OCI-LY1 (cell line): ENCODE data around the gene KCNK16.

Source experiments
- H2AFZ ChIP-seq: fragments of 200-600 bp; sonication (generic), shearing (Covaris generic); 2 replicates; pipeline ENCODE4 v1.6.0; 2014; ENCODE audit warnings: antibody characterized with exemption, mild to moderate bottlenecking, low read length
- H3F3A ChIP-seq: fragments of 200-600 bp; sonication (generic), shearing (Covaris generic); 2 replicates; pipeline ENCODE4 v1.6.0; 2014; ENCODE audit warnings: mild to moderate bottlenecking, antibody characterized with exemption, low read length, moderate library complexity; ENCODE audit not compliant: insufficient read depth
- H3K27ac ChIP-seq: fragments of 200-600 bp; sonication (generic); 2 replicates; pipeline ENCODE4 v1.5.1; 2014; ENCODE audit warnings: low read length, mixed run types, mild to moderate bottlenecking, low read depth; ENCODE audit not compliant: poor library complexity, severe bottlenecking
- H3K27me3 ChIP-seq: fragments of 200-600 bp; sonication (generic); 2 replicates; pipeline ENCODE4 v1.6.0; 2014; ENCODE audit warnings: antibody characterized with exemption, mild to moderate bottlenecking, low read length, moderate library complexity; ENCODE audit not compliant: insufficient read depth
- H3K36me3 ChIP-seq: fragments of 200-600 bp; sonication (generic); 2 replicates; pipeline ENCODE4 v1.6.1; 2014; ENCODE audit warnings: mild to moderate bottlenecking, antibody characterized with exemption, low read length, moderate library complexity, mixed read lengths; ENCODE audit not compliant: insufficient read depth
- H3K4me1 ChIP-seq: fragments of 200-600 bp; sonication (generic); 2 replicates; pipeline ENCODE4 v1.5.1; 2014; ENCODE audit warnings: mild to moderate bottlenecking, low read length, moderate library complexity; ENCODE audit not compliant: insufficient read depth, severe bottlenecking
- H3K4me2 ChIP-seq: fragments of 200-600 bp; sonication (generic), shearing (Covaris generic); 2 replicates; pipeline ENCODE4 v1.6.1; 2014; ENCODE audit warnings: low read length
- H3K4me3 ChIP-seq: fragments of 200-600 bp; sonication (generic); 2 replicates; pipeline ENCODE4 v1.5.1; 2014; ENCODE audit warnings: low read length, low read depth, mild to moderate bottlenecking, mixed read lengths; ENCODE audit not compliant: poor library complexity, severe bottlenecking
- H3K79me2 ChIP-seq: fragments of 200-600 bp; shearing (Covaris generic); 2 replicates; pipeline ENCODE4 v1.6.1; 2016; ENCODE audit warnings: mixed run types, low read length, mixed read lengths; ENCODE audit not compliant: insufficient read depth
- H3K9ac ChIP-seq: fragments of 200-600 bp; sonication (generic), shearing (Covaris generic); 2 replicates; pipeline ENCODE4 v1.6.1; 2014; ENCODE audit warnings: mild to moderate bottlenecking, low read length, mixed read lengths
- H3K9me2 ChIP-seq: fragments of 200-600 bp; sonication (generic), shearing (Covaris generic); 2 replicates; pipeline ENCODE4 v1.6.1; 2014; ENCODE audit warnings: low read depth, mild to moderate bottlenecking, low read length, mixed read lengths
- H3K9me3 ChIP-seq: fragments of 200-600 bp; shearing (Covaris generic); 2 replicates; pipeline ENCODE4 v1.6.1; 2014; ENCODE audit warnings: low read length, mixed read lengths
- H4K20me1 ChIP-seq: fragments of 200-600 bp; sonication (generic), shearing (Covaris generic); 2 replicates; pipeline ENCODE4 v1.6.0; 2016; ENCODE audit warnings: mild to moderate bottlenecking, low read length; ENCODE audit not compliant: insufficient read depth
- CTCF ChIP-seq: fragments of 200-600 bp; sonication (generic), shearing (Covaris generic); IDR thresholded peaks from 2 replicates; pipeline ENCODE4 v1.5.1; 2017; ENCODE audit warnings: mild to moderate bottlenecking, antibody characterized with exemption, low read length, moderate library complexity, mixed read lengths
- EZH2 ChIP-seq: fragments of 200-600 bp; sonication (generic), shearing (Covaris generic); IDR thresholded peaks from 2 replicates; pipeline ENCODE4 v1.8.0; 2017; ENCODE audit warnings: borderline replicate concordance, mixed run types, mild to moderate bottlenecking, antibody characterized with exemption, low read length, moderate library complexity, mixed read lengths

The KCNK16 gene

DNA sequence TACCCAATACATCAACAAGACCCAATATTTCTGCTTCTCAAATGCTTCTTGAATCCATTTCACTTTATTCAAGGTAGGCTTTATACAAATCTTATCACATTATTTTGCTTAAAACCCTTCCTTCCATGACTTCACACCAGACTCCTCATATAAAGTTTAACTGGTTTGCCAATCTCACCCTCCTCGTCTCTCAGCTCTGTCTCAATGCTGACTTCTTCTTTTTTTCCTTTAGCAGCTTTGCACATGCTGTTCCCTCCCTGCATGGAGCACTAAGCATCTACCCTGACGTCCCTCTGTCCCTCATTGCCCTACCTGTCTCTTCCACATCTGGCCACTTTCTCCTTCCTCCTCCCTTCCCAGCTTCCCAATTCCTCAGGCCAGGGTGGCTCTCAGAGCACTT, 39.7 kb downstream of the KCNK16 start:
- no peak overlapping the region for H3K9ac ChIP-seq
- H3K79me2 ChIP-seq = no peaks in the 10 kb centered on the region
- no peak overlapping the region for H3K4me2 ChIP-seq
- no peak overlapping the region for H3K27ac ChIP-seq
- H3K9me2 ChIP-seq = no peaks in the 10 kb centered on the region
- H2AFZ ChIP-seq = no peak overlapping the region
- H3K36me3 ChIP-seq = no peaks in the 10 kb centered on the region
- H3K9me3 ChIP-seq = no peaks in the 10 kb centered on the region
- no peaks in the 10 kb centered on the region for H3K27me3 ChIP-seq
- no peaks in the 10 kb centered on the region for H4K20me1 ChIP-seq
- no peaks in the 10 kb centered on the region for H3F3A ChIP-seq
- H3K4me3 ChIP-seq = no peak overlapping the region
- H3K4me1 ChIP-seq = no peaks in the 10 kb centered on the region
- TF ChIP-seq EZH2 (no peak), CTCF (no peak)

- Histone ChIP-seq H3K27ac (no peak overlapping the region), H3K27me3 (no peaks in the 10 kb centered on the region), H3K4me1 (no peaks in the 10 kb centered on the region), H2AFZ (no peak overlapping the region), H3K9ac (no peak overlapping the region), H3K9me2 (no peaks in the 10 kb centered on the region), H3K4me2 (no peak overlapping the region), H3K79me2 (no peaks in the 10 kb centered on the region), H3F3A (no peaks in the 10 kb centered on the region), H3K9me3 (no peaks in the 10 kb centered on the region), H3K36me3 (no peaks in the 10 kb centered on the region), H3K4me3 (no peak overlapping the region), H4K20me1 (no peaks in the 10 kb centered on the region)
- no peak for TF ChIP-seq CTCF
- TF ChIP-seq EZH2 = no peak
These were observed 41.1 kb downstream of the KCNK16 start for GRCh38 chr6:39281312-39281980.

GRCh38 chr6:39280247-39280731, 42.2 kb downstream of the KCNK16 start:
- Histone ChIP-seq H2AFZ (no peak overlapping the region), H3K4me2 (no peak overlapping the region), H3K27me3 (no peaks in the 10 kb centered on the region), H4K20me1 (no peaks in the 10 kb centered on the region), H3K27ac (no peak overlapping the region), H3K9me3 (no peaks in the 10 kb centered on the region), H3K4me3 (no peak overlapping the region), H3K36me3 (no peaks in the 10 kb centered on the region), H3K79me2 (no peaks in the 10 kb centered on the region), H3K9me2 (no peaks in the 10 kb centered on the region), H3F3A (no peaks in the 10 kb centered on the region), H3K4me1 (no peaks in the 10 kb centered on the region), H3K9ac (no peak overlapping the region)
- no peak for TF ChIP-seq CTCF
- no peak for TF ChIP-seq EZH2
